DND-41 (cell line): ENCODE results near the gene EVL.
A peak's percentile ranks its signal among the peaks of the same experiment; 100 is the strongest.

Source experiments
- ATAC-seq: fragments of 200-7000 bp; cut with Tn5 transposase; 3 replicates; pipeline ENCODE4 v1.9.1; 2021; ENCODE audit warnings: low read depth; ENCODE audit not compliant: insufficient read depth
- DNase-seq: peaks from one replicate; pipeline ENCODE4 v3.0.0-alpha.2; 2020
- H2AFZ ChIP-seq: 2 replicates; pipeline ENCODE4 v1.6.0; 2012; ENCODE audit warnings: low read depth, low read length
- H3K27ac ChIP-seq: 2 replicates; pipeline ENCODE4 v1.5.1; 2012; ENCODE audit warnings: low read length, inconsistent platforms
- H3K27me3 ChIP-seq: fragments of 200-600 bp; sonication (generic); 2 replicates; pipeline ENCODE4 v1.6.0; 2012; ENCODE audit warnings: low read length, mild to moderate bottlenecking, inconsistent platforms; ENCODE audit not compliant: insufficient read depth, poor library complexity
- H3K36me3 ChIP-seq: 2 replicates; pipeline ENCODE4 v1.5.1; 2012; ENCODE audit warnings: low read length, inconsistent platforms; ENCODE audit not compliant: insufficient read depth
- H3K4me1 ChIP-seq: 2 replicates; pipeline ENCODE4 v1.5.1; 2012; ENCODE audit warnings: mild to moderate bottlenecking, low read length; ENCODE audit not compliant: insufficient read depth
- H3K4me2 ChIP-seq: 2 replicates; pipeline ENCODE4 v1.6.0; 2012; ENCODE audit warnings: mild to moderate bottlenecking, moderate library complexity, low read length, inconsistent platforms; ENCODE audit not compliant: insufficient read depth
- H3K4me3 ChIP-seq, 2 experiments: fragments of 200-600 bp in 1 of 2; shearing (Covaris generic) in 1 of 2; 2 replicates each; pipeline ENCODE4 v1.5.1; 2012 to 2016; ENCODE audit warnings: inconsistent platforms in 2 of 2, low read length in 2 of 2, mild to moderate bottlenecking in 2 of 2, low read depth in 1 of 2, moderate library complexity in 1 of 2
- H3K79me2 ChIP-seq: 2 replicates; pipeline ENCODE4 v1.6.0; 2012; ENCODE audit warnings: low read length, inconsistent platforms; ENCODE audit not compliant: insufficient read depth
- H3K9ac ChIP-seq: 2 replicates; pipeline ENCODE4 v1.6.0; 2012; ENCODE audit warnings: low read depth, mild to moderate bottlenecking, inconsistent platforms, low read length, moderate library complexity
- H3K9me3 ChIP-seq: 2 replicates; pipeline ENCODE4 v1.5.1; 2012; ENCODE audit warnings: low read length, moderate library complexity, mild to moderate bottlenecking, inconsistent platforms; ENCODE audit not compliant: insufficient read depth, severe bottlenecking
- H4K20me1 ChIP-seq: 2 replicates; pipeline ENCODE4 v1.6.0; 2012; ENCODE audit warnings: low read length; ENCODE audit not compliant: insufficient read depth
- EZH2 ChIP-seq: IDR thresholded peaks from 3 replicates; pipeline ENCODE4 v1.6.1; 2012; ENCODE audit warnings: borderline replicate concordance, low read depth, mild to moderate bottlenecking, moderate library complexity, low read length, inconsistent platforms; ENCODE audit not compliant: severe bottlenecking
- TF ChIP-seq, protein P1 (sequence below): IDR thresholded peaks from 2 replicates; pipeline ENCODE4 v1.5.1; 2012; ENCODE audit warnings: borderline replicate concordance, low read length, moderate library complexity, mild to moderate bottlenecking; ENCODE audit not compliant: poor library complexity, severe bottlenecking; ENCODE audit errors: extremely low read depth

The EVL gene

DNA sequence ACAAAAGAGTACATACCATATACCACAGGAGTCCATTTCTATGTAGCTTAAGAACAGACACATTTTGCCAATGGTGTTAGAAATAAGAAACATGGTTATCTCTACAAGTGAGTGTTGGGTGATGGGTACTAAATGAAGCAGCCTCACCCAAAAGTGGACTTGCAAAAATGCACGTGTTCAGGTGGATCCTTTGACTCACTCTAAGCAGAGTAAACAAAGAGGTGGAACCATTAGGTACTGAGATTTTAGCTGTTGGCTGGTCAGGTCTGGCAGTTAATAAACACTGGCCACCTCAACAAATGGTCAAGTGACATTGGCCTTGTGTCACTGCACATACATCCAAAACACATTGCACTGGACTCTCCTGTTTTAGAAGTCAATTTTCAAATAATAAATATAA, 27.6 kb downstream of the EVL start:
- peaks cover 100% of the 10 kb centered on the region for H3K36me3 ChIP-seq
- no peak overlapping the region for H3K9ac ChIP-seq
- H4K20me1 ChIP-seq, result peaks cover 90% of the 10 kb centered on the region
- H3K79me2 ChIP-seq, result peaks cover 100% of the 10 kb centered on the region
- H3K4me1 ChIP-seq, result peaks cover 20% of the 10 kb centered on the region
- no peak for TF ChIP-seq EZH2
- TF ChIP-seq, protein P1, sequence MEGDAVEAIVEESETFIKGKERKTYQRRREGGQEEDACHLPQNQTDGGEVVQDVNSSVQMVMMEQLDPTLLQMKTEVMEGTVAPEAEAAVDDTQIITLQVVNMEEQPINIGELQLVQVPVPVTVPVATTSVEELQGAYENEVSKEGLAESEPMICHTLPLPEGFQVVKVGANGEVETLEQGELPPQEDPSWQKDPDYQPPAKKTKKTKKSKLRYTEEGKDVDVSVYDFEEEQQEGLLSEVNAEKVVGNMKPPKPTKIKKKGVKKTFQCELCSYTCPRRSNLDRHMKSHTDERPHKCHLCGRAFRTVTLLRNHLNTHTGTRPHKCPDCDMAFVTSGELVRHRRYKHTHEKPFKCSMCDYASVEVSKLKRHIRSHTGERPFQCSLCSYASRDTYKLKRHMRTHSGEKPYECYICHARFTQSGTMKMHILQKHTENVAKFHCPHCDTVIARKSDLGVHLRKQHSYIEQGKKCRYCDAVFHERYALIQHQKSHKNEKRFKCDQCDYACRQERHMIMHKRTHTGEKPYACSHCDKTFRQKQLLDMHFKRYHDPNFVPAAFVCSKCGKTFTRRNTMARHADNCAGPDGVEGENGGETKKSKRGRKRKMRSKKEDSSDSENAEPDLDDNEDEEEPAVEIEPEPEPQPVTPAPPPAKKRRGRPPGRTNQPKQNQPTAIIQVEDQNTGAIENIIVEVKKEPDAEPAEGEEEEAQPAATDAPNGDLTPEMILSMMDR, result no peak
- H3K4me2 ChIP-seq, result no peak overlapping the region
- DNase-seq (no peak), ATAC-seq (no peak)
- no peaks in the 10 kb centered on the region for H3K27me3 ChIP-seq
- H3K27ac ChIP-seq, result no peak overlapping the region; the same call in 1 of the 2 replicates
- H3K4me3 ChIP-seq, result no peak overlapping the region
- no peak overlapping the region for H2AFZ ChIP-seq
- no peaks in the 10 kb centered on the region for H3K9me3 ChIP-seq

DNA sequence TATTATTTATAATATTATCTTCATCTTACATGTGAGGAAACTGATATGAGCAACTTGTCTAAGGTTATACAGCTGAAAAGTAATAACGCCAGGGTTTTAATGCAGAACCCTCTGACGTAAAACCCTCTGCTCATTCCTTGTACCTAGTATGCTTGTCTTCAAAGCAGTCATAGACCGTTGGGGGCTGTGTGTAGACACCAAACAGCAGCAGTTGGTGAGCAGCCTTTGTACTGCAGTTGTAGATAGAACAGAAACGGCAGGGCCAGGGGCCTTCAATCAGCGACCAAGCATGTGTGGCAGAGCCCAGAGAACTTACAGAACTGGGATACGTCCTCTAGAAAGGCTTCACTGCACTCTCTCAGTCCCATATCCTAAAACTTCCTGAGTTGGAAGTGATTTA, 28.1 kb downstream of the EVL start:
- Histone ChIP-seq H3K4me1 (peaks cover 15% of the 10 kb centered on the region), H3K36me3 (peaks cover 100% of the 10 kb centered on the region), H3K9me3 (no peaks in the 10 kb centered on the region), H3K27me3 (no peaks in the 10 kb centered on the region), H3K27ac (peak overlapping the region; percentile 15), H2AFZ (no peak overlapping the region), H3K79me2 (peaks cover 100% of the 10 kb centered on the region), H4K20me1 (peaks cover 90% of the 10 kb centered on the region), H3K9ac (no peak overlapping the region), H3K4me3 (no peak overlapping the region), H3K4me2 (no peak overlapping the region)
- no peak for TF ChIP-seq EZH2
- TF ChIP-seq, protein P1, result no peak
- DNase-seq, result no peak
- ATAC-seq, result peak; percentile 57

DNA sequence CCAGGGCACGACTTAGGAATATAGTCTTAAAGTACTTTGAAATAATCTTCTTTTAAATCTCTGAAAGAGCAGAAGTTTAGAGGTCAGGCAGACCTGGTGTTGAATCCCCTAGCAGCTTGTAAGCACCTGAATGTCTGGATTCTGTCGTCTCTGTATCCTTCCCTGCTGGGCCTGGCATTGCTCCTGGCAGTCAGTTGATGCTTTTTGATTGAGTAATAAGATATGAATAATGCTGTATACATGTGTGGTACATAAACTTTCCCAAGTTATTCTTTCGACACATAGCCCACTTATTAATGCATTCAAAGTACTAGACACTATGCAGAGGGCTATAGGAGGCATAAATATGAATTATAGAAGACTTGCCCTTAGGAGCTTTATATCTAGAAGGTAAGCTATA, 31.4 kb downstream of the EVL start:
- H3K9me3 ChIP-seq, result no peaks in the 10 kb centered on the region
- H3K27ac ChIP-seq, result peak overlapping the region; percentile 14; the same call in 1 of the 2 replicates
- H3K4me2 ChIP-seq, result no peak overlapping the region
- H3K4me1 ChIP-seq, result peaks cover 16% of the 10 kb centered on the region
- ATAC-seq (no peak), DNase-seq (no peak)
- no peaks in the 10 kb centered on the region for H3K27me3 ChIP-seq
- H2AFZ ChIP-seq, result no peak overlapping the region
- peaks cover 100% of the 10 kb centered on the region for H3K36me3 ChIP-seq
- H3K4me3 ChIP-seq, result no peak overlapping the region
- TF ChIP-seq EZH2, result no peak
- TF ChIP-seq, protein P1, result no peak
- H3K79me2 ChIP-seq, result peaks cover 100% of the 10 kb centered on the region
- H4K20me1 ChIP-seq, result peaks cover 92% of the 10 kb centered on the region
- no peak overlapping the region for H3K9ac ChIP-seq

DNA sequence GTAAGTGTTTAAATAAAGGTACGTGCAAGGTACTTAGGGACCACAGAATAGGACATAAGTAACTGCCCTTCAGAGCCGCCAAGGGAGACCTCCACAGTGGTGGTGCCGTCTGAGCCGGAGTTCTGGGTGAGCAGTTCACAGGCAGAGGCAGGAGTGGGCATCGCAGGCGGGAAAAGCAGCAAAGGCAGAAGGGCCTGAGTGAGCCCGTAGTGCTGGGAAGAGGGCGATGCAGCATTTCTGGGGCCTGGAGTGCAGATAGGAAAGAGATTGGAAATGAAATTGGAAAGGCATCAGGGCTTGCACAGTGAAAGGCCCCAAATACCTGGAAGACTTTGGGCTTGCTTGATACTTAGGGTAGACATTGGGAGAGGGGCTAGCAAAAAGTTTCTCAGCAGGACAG, 32.9 kb downstream of the EVL start:
- Histone ChIP-seq H3K4me3 (no peak overlapping the region), H3K4me1 (peaks cover 28% of the 10 kb centered on the region), H4K20me1 (peaks cover 93% of the 10 kb centered on the region), H3K36me3 (peaks cover 100% of the 10 kb centered on the region), H3K79me2 (peaks cover 100% of the 10 kb centered on the region), H2AFZ (no peak overlapping the region), H3K27me3 (no peaks in the 10 kb centered on the region), H3K9me3 (no peaks in the 10 kb centered on the region), H3K9ac (no peak overlapping the region), H3K27ac (no peak overlapping the region), H3K4me2 (no peak overlapping the region)
- DNase-seq (no peak), ATAC-seq (no peak)
- TF ChIP-seq, protein P1, result no peak
- no peak for TF ChIP-seq EZH2
